Amniotic epithelial cell (primary cell): ENCODE data around the gene DNER.
A peak's percentile ranks its signal among the peaks of the same experiment; 100 is the strongest.
"Not testable (repeated sequence)": the region's sequence is repeated elsewhere in the genome, so short reads cannot be mapped to it uniquely, and the experiment has no call there.

Source experiments
- DNase-seq: peaks from one replicate; pipeline ENCODE4 v3.0.0-alpha.2; 2010; ENCODE audit warnings: low read depth

Gene DNER

GRCh38 chr2:229620289-229620688 is 94.1 kb downstream of the DNER start:
- no peak for DNase-seq

DNA sequence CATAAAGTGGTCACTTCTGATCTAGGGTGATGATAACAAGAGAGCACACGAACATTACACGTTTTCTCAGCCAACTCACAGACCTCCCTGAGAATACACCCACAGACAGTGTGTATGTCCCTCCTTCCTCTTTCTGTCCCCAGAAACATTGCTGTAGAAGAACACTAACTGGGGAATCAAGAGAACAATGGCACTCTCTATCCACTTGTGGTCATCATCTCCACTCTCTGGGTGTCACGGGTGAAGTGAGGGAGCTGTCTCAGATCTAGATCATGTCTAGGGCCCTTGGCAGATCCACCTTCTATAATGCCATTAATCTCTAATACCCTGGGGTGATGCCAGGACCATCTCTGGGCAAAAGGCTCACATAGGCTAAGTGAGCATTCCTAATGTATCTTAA is 97.9 kb downstream of the DNER start:
- no peak for DNase-seq

DNA sequence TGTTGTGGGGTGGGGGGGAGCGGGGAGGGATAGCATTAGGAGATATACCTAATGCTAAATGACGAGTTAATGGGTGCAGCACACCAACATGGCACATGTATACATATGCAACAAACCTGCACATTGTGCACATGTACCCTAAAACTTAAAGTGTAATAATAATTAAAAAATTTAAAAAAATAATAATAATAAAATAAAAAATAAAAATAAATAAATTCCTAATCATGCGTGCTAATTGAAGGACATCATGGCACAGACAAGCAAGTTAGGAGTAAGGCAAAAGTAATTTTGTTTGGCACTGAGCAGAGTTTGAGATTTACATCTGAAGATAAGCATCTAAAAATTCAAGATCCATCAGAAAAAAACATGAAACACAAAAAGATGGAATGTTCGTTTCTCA is 100.3 kb downstream of the DNER start:
- not testable (repeated sequence) for DNase-seq

DNA sequence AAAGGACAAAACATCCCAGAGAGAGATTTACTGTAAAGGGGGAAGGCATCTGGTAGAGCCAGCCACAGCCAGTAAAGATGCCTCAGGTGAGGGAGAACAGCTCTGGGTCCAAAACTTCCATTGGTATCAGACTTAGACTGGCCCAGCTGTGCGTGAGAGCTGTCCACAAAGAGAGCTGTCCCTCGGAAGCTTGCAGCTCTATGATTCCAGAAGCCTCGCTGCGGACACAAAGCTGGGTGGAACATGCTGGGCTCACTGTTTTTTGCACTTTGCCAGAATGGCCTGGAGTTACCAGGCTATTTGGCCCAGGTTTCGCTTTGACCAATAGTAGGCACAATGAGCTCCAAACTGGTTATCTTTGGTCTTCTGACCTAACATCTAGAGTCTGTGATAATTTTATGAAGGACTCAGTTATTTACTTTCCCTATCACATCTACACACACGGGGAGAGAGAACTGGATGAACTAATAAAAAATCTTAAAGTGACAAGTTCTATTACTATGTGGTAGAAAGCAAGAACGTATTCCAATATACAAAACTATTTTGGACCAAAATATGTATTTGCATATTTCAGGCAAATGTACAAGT is 101.9 kb downstream of the DNER start:
- no peak for DNase-seq

DNA sequence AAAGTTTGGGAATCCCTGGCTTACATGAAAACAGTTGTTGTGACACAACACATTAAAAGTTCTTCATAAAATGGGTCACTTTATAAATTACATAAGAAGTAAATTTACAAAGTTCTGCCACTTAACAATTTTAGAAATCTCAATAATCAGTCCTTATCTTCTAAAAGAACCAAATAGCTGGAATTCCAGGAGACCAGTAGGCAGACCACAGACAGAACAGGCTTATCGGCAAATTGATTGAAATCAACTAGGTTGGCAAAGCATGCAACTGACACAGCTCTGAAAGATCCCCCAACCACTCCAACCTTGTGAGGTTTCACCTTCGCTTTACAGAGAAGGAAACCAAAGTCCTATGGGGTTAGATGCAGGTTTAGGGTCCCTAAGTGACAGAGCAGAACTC is 103.0 kb downstream of the DNER start:
- peak; percentile 37 for DNase-seq

- peak; percentile 58 for DNase-seq
Observed at GRCh38 chr2:229610872-229611271, 103.5 kb downstream of the DNER start.

GRCh38 chr2:229610333-229610732 is 104.0 kb downstream of the DNER start:
- peak; percentile 48 for DNase-seq

DNA sequence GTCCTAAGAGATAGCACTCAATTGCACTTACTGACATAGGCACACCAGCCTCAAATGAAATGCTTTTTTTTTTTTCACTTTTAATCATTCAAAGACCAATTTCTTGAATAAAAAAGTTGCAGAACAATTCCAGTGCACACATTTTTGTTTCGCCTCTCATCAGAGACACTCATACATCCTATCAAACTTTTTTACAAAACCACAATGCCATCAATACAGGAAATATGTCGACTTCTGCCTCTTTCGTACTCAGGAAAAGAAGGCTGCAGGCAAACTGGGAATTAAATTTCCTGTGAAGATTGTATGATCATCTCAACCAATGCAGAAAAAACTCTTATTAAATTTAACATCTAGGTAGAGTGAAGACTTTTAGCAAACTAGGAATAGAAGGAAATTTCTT is 112.4 kb downstream of the DNER start:
- DNase-seq: no peak

- DNase-seq: no peak
Observed at GRCh38 chr2:229601396-229601795, 113.0 kb downstream of the DNER start.

- no peak for DNase-seq
Observed at GRCh38 chr2:229598227-229598626, 116.1 kb downstream of the DNER start.

GRCh38 chr2:229596796-229597195 is 117.6 kb downstream of the DNER start:
- DNase-seq: no peak

GRCh38 chr2:229591611-229592010 is 122.7 kb downstream of the DNER start:
- DNase-seq: no peak

- peak; percentile 72 for DNase-seq
Observed at GRCh38 chr2:229586746-229587705, 127.3 kb downstream of the DNER start.

DNA sequence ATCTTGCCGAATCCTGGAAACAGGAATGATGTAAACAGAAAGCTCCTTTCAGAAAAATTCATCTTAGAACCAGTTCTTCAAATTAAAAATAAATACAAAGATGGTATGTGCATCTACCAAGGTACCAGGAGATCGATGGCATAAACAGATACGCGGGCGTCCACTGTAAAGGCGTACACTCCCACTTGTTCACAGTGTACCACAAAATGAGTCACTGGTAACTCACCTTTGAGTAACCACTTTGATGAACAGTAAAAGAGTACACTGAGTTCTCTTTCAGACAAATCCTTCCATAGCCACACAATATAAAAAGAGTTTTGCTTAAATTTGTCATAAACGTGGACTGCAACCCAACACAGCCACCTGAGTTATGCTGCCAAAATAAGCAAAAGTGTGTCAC is 128.3 kb downstream of the DNER start:
- peak; percentile 66 for DNase-seq

DNA sequence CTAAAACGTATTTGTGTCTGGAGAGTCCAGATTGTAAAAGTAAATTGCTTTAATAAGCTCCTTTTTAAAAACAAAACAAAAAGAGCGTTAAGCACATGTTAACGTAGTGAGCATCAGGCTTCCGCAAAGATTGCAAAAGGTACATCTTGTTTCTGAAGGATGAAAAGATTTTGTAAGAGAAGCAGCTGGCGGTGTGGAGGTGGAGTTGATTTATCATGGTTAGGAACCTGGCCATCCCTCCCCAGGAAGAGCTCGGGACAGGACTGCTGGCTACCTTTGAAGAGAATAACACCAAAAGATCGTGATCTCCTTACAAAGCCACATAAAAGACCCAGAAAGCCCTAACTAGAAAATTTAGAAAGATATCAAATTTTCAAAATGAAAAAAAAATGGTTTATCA is 132.2 kb downstream of the DNER start:
- DNase-seq: peak; percentile 34

DNA sequence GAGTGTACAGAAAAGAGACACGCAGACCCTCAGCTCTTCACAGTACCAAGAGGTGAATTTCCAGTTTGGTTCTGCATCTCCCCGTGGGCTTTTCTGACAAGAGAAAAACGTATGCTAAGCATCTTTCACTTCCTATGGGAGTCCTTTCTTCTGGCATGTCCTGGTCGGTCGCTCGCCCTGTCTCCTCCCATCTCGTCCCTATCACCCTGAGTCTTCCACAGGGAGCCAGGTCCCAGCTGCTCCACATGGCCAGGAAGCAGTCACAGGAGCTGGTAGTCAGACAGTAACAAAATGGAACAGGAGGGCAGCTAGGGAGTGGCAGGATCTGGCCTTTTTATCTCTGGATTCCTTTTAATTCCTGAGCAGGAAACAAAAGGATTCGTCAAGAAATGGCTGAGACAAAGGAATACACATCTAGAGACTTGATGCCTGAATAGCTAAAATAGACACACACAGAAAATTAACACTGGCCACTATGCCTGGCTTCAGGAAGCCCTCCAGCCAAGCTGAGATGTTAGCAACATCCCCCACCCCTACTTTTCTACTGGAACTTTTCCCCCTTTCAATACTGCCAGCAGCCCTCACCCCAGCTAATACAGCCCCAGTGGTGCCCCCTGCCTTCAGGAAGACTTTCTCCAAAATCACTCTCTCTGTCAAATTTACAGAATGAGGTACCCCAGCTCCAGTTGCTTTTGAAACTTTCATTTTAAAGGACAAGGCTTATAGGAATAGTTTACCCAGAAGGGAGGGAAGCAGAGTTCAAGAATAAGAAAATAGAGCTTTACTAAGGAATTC is 136.1 kb downstream of the DNER start:
- DNase-seq: no peak

- DNase-seq: peak; percentile 81
Observed at GRCh38 chr2:229575569-229576315, 138.6 kb downstream of the DNER start.

DNA sequence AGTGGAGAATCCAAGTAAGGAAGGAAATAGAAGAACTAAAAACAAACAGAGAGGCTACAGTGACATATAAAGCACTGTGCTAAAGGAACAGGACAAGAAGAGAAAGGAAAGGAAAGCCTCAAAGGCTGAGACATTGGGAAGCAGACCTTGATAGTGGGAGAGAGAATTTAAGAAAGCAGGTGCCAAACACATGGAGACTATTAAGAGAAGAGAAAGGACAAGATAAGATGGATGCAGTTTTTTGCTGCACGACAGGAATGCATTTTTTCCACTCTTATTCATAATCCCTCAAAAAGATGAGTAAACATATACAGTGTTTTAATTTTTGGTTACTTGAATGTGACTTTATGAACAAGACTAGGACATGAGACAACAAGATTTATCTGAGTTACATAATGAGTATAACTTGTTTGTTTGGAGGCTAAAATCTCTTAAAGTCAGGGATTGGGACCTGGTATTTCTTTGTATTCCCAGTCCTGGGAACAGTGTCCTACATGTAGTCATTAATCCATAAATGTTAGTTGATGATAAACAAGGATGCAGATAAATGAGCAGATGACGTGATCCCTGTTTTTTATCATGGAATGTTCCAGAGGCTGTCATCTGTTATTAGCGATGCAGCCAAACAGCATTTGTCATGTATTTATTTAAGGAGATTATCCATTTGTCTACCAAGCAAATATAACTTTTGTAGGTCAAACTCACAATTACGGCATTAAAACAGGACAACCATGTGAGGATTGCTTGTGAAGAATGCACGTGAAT is 141.7 kb downstream of the DNER start:
- peak; percentile 63 for DNase-seq

DNA sequence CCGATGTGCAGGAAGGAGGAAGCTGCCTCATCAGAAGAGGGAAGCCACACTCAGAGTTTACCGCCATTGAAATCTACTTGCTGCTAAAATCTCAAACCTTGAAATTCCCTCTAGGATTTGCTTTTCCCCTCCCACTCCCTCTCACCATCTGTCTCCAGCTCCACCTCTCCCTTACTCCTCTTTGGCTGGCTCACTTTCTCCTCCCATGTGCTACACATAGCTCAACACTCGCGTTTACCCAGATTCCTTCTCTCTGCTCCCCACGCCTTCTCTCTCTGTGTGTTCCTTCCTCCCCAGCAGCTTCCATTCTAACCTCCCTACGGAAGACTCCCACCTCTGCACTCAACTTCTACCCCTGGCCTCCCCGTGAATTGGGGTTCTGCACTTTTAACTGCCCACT is 143.1 kb downstream of the DNER start:
- no peak for DNase-seq

DNA sequence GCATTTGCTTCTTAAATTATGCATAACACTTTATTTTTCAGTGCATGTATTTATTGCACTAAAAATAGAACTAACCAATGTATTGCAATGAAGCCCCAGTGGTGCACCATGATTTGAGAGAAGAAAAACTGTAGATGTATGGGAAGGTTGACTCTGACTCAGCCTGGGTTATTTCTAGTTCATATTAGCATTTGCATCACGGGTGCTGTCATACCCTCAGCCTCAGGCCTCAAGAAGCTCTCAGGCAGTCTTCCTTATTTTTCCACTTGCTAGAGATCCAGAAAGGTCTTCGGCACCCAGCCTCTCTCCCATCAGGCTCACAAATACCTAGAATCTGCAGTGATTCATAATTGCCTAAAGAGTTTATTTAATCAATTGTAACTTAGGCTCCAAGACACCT is 148.0 kb downstream of the DNER start:
- DNase-seq: no peak

DNA sequence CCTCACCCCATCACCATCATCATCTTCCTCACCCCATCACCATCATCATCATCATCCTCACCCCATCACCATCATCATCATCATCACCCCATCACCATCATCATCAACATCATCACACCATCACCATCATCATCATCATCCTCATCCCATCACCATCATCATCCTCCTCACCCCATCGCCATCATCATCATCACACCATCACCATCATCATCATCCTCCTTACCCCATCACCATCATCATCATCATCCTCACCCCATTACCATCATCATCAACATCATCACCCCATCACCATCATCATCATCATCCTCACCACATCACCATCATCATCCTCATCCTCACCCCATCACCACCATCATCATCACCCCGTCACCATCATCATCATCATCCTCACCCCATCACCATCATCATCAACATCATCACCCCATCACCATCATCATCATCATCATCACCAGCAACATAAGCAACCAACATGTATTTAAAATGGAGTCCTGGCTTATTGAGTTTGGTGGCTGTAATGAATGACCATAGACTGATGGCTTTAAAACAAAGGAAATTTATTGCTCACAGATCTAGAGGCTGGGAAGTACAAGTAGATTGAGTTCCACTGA is 150.0 kb downstream of the DNER start:
- DNase-seq: no peak
